Ishikawa (cell line): ENCODE measurements around the gene MED15.

ENCODE experiments used
- CEBPB ChIP-seq: IDR thresholded peaks from 2 replicates; pipeline ENCODE4 v1.6.1; 2012
- CREB1 ChIP-seq: IDR thresholded peaks from 2 replicates; pipeline ENCODE4 v1.6.1; 2012; ENCODE audit warnings: low read depth
- EGR1 ChIP-seq: IDR thresholded peaks from 2 replicates; pipeline ENCODE4 v1.6.1; 2012
- EP300 ChIP-seq: IDR thresholded peaks from 2 replicates; pipeline ENCODE4 v1.6.1; 2012; ENCODE audit warnings: borderline replicate concordance
- FOXM1 ChIP-seq: IDR thresholded peaks from 2 replicates; pipeline ENCODE4 v1.6.1; 2012; ENCODE audit warnings: low read depth, borderline replicate concordance
- MAX ChIP-seq: IDR thresholded peaks from 2 replicates; pipeline ENCODE4 v1.6.1; 2012
- NFIC ChIP-seq: IDR thresholded peaks from 2 replicates; pipeline ENCODE4 v1.6.1; 2012
- RAD21 ChIP-seq: IDR thresholded peaks from 2 replicates; pipeline ENCODE4 v1.6.1; 2012; ENCODE audit warnings: low read depth
- REST ChIP-seq: IDR thresholded peaks from 2 replicates; pipeline ENCODE4 v1.6.1; 2012; ENCODE audit warnings: low read depth, mild to moderate bottlenecking
- TAF1 ChIP-seq: IDR thresholded peaks from 2 replicates; pipeline ENCODE4 v1.6.1; 2012; ENCODE audit warnings: low read depth, mild to moderate bottlenecking
- TCF12 ChIP-seq: IDR thresholded peaks from 2 replicates; pipeline ENCODE4 v1.6.1; 2012; ENCODE audit warnings: low read depth
- TEAD4 ChIP-seq: IDR thresholded peaks from 2 replicates; pipeline ENCODE4 v1.6.1; 2012
- USF1 ChIP-seq: IDR thresholded peaks from 2 replicates; pipeline ENCODE4 v1.6.1; 2012
- YY1 ChIP-seq: IDR thresholded peaks from 2 replicates; pipeline ENCODE4 v1.6.1; 2012; ENCODE audit warnings: low read depth
- ZBTB7A ChIP-seq: IDR thresholded peaks from 2 replicates; pipeline ENCODE4 v1.6.1; 2012; ENCODE audit warnings: low read depth

Gene MED15

GRCh38 chr22:20548806-20549205 is 41.4 kb downstream of the MED15 start:
- TF ChIP-seq RAD21, result no peak
- no peak for TF ChIP-seq CREB1
- no peak for TF ChIP-seq ZBTB7A
- no peak for TF ChIP-seq YY1
- TF ChIP-seq TAF1, result no peak
- TF ChIP-seq NFIC, result no peak
- no peak for TF ChIP-seq REST
- TF ChIP-seq TCF12, result no peak
- no peak for TF ChIP-seq USF1
- no peak for TF ChIP-seq EP300
- no peak for TF ChIP-seq CEBPB
- TF ChIP-seq FOXM1, result no peak

GRCh38 chr22:20549232-20549841 is 41.9 kb downstream of the MED15 start:
- no peak for TF ChIP-seq EGR1
- TF ChIP-seq RAD21, result no peak
- TF ChIP-seq FOXM1, result no peak
- TF ChIP-seq TAF1, result no peak
- TF ChIP-seq NFIC, result no peak
- TF ChIP-seq TEAD4, result no peak
- TF ChIP-seq MAX, result no peak
- TF ChIP-seq ZBTB7A, result no peak
- no peak for TF ChIP-seq EP300
- TF ChIP-seq CEBPB, result no peak
- no peak for TF ChIP-seq YY1
- no peak for TF ChIP-seq TCF12
- TF ChIP-seq USF1, result no peak
- no peak for TF ChIP-seq REST

- TF ChIP-seq TAF1 (no peak), EGR1 (no peak), REST (no peak), USF1 (no peak), MAX (no peak), CEBPB (no peak), RAD21 (no peak), YY1 (no peak)
Observed at GRCh38 chr22:20550057-20550817, 42.8 kb downstream of the MED15 start.
